Measurements from ENCODE around the gene SLC25A1.
A peak's percentile ranks its signal among the peaks of the same experiment; 100 is the strongest.

SLC25A1 gene

DNA sequence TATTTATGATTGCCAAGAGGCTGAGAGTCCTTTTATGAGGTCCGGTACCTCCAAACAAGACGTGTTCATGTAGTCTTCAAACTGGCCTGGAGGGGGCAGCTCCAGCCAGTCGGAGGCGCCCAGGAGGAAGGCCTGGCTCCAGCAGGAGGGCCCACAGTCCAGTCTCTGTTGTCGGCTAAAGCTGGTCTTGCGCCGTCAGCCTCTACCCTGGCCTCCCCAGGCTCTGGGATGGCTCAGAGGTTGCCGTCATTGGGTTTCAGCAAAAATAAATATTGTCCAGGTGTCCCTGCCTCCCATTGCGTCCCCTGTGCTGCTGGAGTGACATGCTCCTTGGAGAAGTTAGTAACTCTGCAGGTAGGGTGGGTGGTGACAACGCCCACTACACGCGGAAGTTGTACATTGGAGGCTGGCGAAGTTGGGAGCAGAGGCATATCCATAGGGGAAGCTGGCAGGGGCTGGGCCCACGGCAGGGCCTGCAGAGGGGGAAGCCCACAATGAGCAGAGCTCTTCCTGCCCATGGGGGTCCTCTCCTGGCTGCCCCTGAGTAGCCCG lies 1.0 kb upstream of the SLC25A1 start:
- no peak for TF ChIP-seq ZBTB7A (IDR thresholded peaks at IDR 0.05; ENCODE audit: low read depth)
- TF ChIP-seq CEBPB (IDR thresholded peaks at IDR 0.05) = no peak
- TF ChIP-seq, protein P1, sequence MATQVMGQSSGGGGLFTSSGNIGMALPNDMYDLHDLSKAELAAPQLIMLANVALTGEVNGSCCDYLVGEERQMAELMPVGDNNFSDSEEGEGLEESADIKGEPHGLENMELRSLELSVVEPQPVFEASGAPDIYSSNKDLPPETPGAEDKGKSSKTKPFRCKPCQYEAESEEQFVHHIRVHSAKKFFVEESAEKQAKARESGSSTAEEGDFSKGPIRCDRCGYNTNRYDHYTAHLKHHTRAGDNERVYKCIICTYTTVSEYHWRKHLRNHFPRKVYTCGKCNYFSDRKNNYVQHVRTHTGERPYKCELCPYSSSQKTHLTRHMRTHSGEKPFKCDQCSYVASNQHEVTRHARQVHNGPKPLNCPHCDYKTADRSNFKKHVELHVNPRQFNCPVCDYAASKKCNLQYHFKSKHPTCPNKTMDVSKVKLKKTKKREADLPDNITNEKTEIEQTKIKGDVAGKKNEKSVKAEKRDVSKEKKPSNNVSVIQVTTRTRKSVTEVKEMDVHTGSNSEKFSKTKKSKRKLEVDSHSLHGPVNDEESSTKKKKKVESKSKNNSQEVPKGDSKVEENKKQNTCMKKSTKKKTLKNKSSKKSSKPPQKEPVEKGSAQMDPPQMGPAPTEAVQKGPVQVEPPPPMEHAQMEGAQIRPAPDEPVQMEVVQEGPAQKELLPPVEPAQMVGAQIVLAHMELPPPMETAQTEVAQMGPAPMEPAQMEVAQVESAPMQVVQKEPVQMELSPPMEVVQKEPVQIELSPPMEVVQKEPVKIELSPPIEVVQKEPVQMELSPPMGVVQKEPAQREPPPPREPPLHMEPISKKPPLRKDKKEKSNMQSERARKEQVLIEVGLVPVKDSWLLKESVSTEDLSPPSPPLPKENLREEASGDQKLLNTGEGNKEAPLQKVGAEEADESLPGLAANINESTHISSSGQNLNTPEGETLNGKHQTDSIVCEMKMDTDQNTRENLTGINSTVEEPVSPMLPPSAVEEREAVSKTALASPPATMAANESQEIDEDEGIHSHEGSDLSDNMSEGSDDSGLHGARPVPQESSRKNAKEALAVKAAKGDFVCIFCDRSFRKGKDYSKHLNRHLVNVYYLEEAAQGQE (IDR thresholded peaks at IDR 0.05; ENCODE audit: low read depth) = no peak
- no peak for TF ChIP-seq NFIC (IDR thresholded peaks at IDR 0.05)
- TF ChIP-seq TCF12 (IDR thresholded peaks at IDR 0.05; ENCODE audit: low read depth) = no peak
- TF ChIP-seq YY1 (IDR thresholded peaks at IDR 0.05; ENCODE audit: low read depth) = no peak
- TF ChIP-seq FOXM1 (IDR thresholded peaks at IDR 0.05; ENCODE audit: borderline replicate concordance, low read depth) = no peak
- TF ChIP-seq RAD21 (IDR thresholded peaks at IDR 0.05; ENCODE audit: low read depth) = peak; percentile 81

DNA sequence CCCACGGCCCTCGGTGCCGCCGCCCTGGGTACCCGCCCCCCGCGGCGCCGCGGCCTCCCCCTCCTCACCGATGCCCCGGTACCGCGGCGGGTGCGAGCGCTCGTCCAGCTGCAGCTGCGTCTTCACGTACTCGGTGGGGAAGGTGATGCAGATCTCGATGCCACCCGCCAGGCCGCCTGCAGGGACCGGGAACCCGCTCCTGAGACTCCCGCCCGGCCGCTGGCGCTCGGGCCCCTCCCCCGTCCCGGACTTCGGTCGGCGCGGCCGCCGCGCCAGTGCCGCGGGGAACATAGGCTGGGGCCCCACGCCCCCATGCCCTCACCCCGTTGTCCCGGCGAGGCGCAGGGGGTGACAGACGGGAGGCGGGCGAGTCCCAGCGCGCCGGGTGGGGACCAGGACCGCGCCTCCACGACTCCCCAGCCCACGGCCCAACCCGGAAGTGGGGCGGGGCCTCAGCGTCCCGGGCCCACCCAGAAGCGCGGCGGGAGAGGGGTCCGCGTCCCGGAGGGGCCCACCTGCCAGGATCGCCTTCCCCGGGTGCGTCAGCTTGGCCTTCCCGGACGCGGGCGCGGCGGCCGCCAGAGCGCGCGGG lies 375 bp downstream of the SLC25A1 start:
- TF ChIP-seq YY1 (IDR thresholded peaks at IDR 0.05; ENCODE audit: low read depth) (no peak), ZBTB7A (IDR thresholded peaks at IDR 0.05; ENCODE audit: low read depth) (peak; percentile 83; the same call in 1 of the 2 replicates), TCF12 (IDR thresholded peaks at IDR 0.05; ENCODE audit: low read depth) (no peak)

DNA sequence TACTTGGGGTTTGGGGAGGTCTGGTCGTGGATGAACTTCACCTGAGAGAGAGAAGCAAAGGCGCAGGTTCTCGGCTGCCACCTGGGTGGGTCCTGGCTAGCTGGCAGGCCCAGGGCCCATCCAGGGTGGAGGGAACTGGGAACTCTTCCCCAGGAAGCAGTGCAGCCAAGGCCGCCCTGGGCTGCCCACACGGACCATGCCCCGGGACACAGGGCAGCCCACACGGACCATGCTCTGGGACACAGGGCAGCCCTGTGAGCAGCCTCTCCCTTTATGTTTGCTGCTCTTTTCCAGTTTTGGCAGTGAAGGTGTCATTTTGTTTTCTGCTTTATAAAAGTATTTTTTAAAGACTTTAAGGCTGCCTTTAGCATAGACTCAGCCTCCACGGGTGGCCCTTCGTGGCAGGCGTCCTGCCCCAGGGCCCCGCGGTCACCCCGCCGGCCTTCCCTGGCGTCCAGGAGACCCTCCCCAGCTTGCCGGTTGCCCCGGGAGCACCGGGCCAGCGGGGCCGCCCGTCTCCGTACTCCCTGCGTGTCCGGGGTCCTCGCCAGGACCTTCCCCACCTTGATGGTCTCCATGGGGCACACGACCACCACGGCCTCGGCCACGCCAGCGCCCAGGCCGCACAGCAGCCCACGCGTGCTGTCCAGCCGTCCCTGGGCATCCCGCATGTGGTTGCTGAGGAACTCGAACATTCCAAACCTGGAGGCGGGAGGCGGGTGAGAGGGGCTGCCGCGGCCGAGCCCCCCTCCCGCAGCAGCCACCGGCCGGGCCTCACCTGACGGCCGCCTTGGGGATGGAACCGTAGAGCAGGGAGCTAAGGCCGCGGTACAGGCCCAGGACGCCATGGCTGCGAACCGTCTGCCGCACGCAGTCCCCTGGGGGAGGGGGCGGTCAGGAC lies 1.1 kb downstream of the SLC25A1 start:
- TF ChIP-seq YY1 (IDR thresholded peaks at IDR 0.05; ENCODE audit: low read depth) = no peak
- TF ChIP-seq, protein P2, sequence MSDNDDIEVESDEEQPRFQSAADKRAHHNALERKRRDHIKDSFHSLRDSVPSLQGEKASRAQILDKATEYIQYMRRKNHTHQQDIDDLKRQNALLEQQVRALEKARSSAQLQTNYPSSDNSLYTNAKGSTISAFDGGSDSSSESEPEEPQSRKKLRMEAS (IDR thresholded peaks at IDR 0.05) = no peak; the same call in 1 of the 2 replicates
- no peak for TF ChIP-seq RAD21 (IDR thresholded peaks at IDR 0.05; ENCODE audit: low read depth)

DNA sequence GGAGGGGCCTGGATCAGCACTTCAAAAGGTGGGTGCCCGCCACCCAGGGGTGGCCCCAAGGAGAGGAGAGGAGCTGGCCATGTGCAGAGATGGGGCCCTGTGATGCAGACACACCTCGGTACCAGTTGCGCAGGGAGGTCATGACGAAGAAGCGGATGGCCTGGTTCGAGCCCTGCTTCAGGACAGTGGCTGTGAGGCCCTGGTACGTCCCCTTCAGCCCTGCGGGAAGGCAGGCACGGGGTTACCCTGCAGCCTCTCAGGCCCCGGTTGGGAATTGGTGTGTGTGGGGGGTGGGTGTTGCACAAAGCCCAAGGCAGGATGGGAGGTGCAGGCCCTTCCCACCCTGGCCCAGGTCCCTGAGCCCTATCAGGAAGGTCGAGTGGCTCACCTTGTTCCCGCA lies 1.8 kb downstream of the SLC25A1 start:
- TF ChIP-seq ZBTB7A (IDR thresholded peaks at IDR 0.05; ENCODE audit: low read depth) (no peak), TAF1 (IDR thresholded peaks at IDR 0.05; ENCODE audit: low read depth) (no peak)
- TF ChIP-seq, protein P1 (IDR thresholded peaks at IDR 0.05; ENCODE audit: low read depth) = no peak

DNA sequence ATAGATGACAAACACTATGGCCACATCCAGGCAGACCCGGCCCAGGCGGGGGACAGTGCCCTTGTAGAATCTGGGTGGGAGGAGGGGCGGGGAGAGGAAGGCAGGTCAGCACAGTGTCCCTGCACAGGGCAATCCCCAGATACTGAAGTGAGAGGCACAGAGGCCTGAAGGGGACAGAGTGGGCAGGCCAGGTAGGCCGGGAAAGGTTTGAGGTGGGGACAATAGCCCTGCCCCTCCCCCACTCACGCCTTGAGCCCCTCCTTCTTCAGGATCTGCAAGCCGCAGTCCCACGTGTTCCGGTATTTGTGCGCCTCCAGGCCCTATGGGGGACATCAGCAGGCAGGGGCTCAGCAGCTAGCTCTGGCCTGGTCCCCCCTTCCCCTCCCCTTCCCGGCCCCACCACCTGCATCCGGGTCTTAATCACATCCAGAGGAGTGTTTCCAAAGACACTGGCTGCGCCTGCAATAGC lies 2.3 kb downstream of the SLC25A1 start:
- no peak for TF ChIP-seq ZBTB7A (IDR thresholded peaks at IDR 0.05; ENCODE audit: low read depth)
- TF ChIP-seq, protein P3, sequence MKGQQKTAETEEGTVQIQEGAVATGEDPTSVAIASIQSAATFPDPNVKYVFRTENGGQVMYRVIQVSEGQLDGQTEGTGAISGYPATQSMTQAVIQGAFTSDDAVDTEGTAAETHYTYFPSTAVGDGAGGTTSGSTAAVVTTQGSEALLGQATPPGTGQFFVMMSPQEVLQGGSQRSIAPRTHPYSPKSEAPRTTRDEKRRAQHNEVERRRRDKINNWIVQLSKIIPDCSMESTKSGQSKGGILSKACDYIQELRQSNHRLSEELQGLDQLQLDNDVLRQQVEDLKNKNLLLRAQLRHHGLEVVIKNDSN (IDR thresholded peaks at IDR 0.05) = no peak
- TF ChIP-seq RAD21 (IDR thresholded peaks at IDR 0.05; ENCODE audit: low read depth) = no peak
- no peak for TF ChIP-seq TCF12 (IDR thresholded peaks at IDR 0.05; ENCODE audit: low read depth)
- no peak for TF ChIP-seq CREB1 (IDR thresholded peaks at IDR 0.05; ENCODE audit: low read depth)
- TF ChIP-seq CEBPB (IDR thresholded peaks at IDR 0.05) = no peak
- no peak for TF ChIP-seq TEAD4 (IDR thresholded peaks at IDR 0.05)
- TF ChIP-seq EGR1 (IDR thresholded peaks at IDR 0.05) = no peak
- no peak for TF ChIP-seq YY1 (IDR thresholded peaks at IDR 0.05; ENCODE audit: low read depth)

DNA sequence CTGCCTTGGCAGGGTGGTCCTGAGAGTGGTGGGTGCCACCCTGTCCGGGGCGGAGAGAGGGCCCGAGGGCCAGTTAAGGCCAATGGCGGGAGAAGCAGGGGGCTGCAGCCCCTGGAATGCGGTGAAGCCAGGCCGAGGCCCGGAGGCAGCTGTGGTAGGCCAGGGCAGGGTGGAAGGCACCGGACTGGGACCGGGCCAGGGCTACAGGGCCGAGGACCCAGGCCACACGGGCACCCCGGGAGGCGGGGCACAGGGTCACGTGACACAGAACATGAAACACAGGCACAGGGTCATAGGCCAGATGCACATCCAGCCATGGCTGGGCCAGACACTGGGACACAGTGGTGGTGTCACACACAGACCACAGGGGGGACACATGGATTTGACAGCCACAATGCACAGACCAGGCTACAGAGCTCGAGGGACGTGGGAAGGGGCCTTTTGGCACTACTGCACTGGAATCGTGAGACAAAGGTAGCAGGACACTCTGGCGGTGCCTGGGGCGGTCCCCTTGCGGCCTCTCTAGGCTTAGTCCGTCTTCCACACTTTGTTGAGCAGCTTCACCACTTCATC lies 2.8 kb downstream of the SLC25A1 start:
- TF ChIP-seq NFIC (IDR thresholded peaks at IDR 0.05) (no peak), YY1 (IDR thresholded peaks at IDR 0.05; ENCODE audit: low read depth) (no peak), FOXM1 (IDR thresholded peaks at IDR 0.05; ENCODE audit: borderline replicate concordance, low read depth) (no peak), TAF1 (IDR thresholded peaks at IDR 0.05; ENCODE audit: low read depth) (no peak), CREB1 (IDR thresholded peaks at IDR 0.05; ENCODE audit: low read depth) (no peak), EGR1 (IDR thresholded peaks at IDR 0.05) (no peak)
- TF ChIP-seq, protein P3 (IDR thresholded peaks at IDR 0.05) = peak; percentile 60

Data from Ishikawa (cell line).